22Rv1 (cell line): Measurements from ENCODE around the gene MAST4.

Experiments
- H3K27ac ChIP-seq: fragments of 450-650 bp; 2 replicates; pipeline ENCODE4 v1.5.1; 2017
- CTCF ChIP-seq: fragments of 450-650 bp; IDR thresholded peaks from 2 replicates; pipeline ENCODE4 v1.5.1; 2017; ENCODE audit warnings: mild to moderate bottlenecking
- ZFX ChIP-seq: fragments of 450-650 bp; IDR thresholded peaks from 2 replicates; pipeline ENCODE4 v1.6.1; 2017; ENCODE audit warnings: antibody characterized with exemption, borderline replicate concordance

The MAST4 gene

DNA sequence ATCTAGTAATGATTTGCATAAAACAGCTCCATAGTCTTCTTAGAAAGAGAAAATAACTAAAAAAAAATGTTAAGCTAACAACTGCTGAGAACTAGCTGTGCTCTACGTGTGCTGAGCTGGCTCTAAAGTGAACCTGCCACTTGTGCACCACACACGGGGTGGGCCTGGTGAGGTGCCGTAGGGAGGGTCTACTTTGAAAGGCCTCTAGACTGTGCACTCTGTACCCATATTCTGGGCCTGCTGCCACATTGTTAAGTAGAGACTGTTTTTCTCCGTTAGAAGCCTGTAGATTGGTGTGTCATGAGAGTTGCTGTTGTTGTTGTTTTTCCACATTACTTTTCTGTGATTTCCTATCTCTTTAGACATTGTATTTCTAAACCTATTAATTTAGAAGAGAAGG lies 506.5 kb downstream of the MAST4 start:
- TF ChIP-seq ZFX, result no peak
- no peak for TF ChIP-seq CTCF
- no peak overlapping the region for H3K27ac ChIP-seq

GRCh38 chr5:67104859-67105258 lies 508.7 kb downstream of the MAST4 start:
- H3K27ac ChIP-seq, result no peak overlapping the region
- TF ChIP-seq ZFX, result no peak
- no peak for TF ChIP-seq CTCF

- no peak overlapping the region for H3K27ac ChIP-seq
- TF ChIP-seq ZFX (no peak), CTCF (no peak)
Measured at GRCh38 chr5:67105270-67105669, 509.1 kb downstream of the MAST4 start.

GRCh38 chr5:67106626-67107342 lies 510.6 kb downstream of the MAST4 start:
- H3K27ac ChIP-seq, result no peak overlapping the region
- TF ChIP-seq ZFX (no peak), CTCF (no peak)

DNA sequence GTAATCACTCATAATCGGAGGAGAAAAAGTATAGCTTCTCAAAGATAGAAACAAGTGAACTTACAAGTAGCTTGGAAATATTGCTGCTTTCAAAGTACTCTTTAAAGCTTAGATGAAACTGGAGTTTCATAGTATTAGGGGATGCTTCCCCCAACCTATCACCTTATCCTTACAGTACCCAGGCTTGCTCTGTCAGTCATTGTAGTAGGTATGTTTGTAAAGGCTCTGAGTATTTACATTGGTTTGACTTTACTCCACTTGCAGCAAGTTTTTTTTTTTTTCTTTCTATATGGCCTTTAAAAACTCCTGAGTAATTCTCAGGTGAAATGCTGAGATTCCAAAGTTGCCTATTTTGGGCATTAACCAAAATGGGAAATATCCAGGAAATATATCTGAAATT lies 515.6 kb downstream of the MAST4 start:
- TF ChIP-seq CTCF, result no peak
- TF ChIP-seq ZFX, result no peak

GRCh38 chr5:67115246-67115645 lies 519.1 kb downstream of the MAST4 start:
- TF ChIP-seq ZFX (no peak), CTCF (no peak)

More for the DNA sequence above, 515.6 kb downstream of the MAST4 start:
- no peak overlapping the region for H3K27ac ChIP-seq

DNA sequence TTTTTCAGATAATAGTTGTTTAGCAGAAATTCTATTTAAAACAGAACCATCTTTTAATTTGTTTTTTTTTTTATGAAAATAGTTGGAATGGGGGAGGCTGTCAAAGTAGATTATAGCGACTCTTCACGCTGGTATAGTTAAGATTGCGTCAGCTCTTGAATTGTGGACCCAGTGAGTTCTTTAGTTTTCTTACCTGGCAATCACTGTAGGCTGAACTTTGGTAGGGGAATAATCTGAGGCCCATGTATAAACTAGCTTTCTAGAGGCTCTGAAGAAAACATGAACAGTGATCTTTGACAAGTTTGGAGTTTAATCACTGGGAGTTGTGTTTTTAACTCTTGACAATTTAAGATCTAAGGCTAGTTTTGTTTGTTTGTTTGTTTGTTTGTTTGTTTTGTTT lies 519.6 kb downstream of the MAST4 start:
- H3K27ac ChIP-seq, result peak overlapping the region; percentile 50

More at GRCh38 chr5:67115246-67115645, 519.1 kb downstream of the MAST4 start:
- H3K27ac ChIP-seq, result peak overlapping the region; percentile 50

More for the DNA sequence above, 519.6 kb downstream of the MAST4 start:
- TF ChIP-seq ZFX, result no peak
- TF ChIP-seq CTCF, result no peak
